ENCODE results near the gene CAMK1D.

- TF ChIP-seq, protein P1, sequence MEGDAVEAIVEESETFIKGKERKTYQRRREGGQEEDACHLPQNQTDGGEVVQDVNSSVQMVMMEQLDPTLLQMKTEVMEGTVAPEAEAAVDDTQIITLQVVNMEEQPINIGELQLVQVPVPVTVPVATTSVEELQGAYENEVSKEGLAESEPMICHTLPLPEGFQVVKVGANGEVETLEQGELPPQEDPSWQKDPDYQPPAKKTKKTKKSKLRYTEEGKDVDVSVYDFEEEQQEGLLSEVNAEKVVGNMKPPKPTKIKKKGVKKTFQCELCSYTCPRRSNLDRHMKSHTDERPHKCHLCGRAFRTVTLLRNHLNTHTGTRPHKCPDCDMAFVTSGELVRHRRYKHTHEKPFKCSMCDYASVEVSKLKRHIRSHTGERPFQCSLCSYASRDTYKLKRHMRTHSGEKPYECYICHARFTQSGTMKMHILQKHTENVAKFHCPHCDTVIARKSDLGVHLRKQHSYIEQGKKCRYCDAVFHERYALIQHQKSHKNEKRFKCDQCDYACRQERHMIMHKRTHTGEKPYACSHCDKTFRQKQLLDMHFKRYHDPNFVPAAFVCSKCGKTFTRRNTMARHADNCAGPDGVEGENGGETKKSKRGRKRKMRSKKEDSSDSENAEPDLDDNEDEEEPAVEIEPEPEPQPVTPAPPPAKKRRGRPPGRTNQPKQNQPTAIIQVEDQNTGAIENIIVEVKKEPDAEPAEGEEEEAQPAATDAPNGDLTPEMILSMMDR (IDR thresholded peaks at IDR 0.05; ENCODE audit: low read length), result no peak
- TF ChIP-seq EZH2 (optimal IDR thresholded peaks at IDR 0.05; ENCODE audit: low read depth, low read length), result no peak
These were observed 246.7 kb downstream of the CAMK1D start for GRCh38 chr10:12595936-12596576.
